Stimulated activated CD4-positive, alpha-beta T cell treated with anti-CD3 and anti-CD28 coated beads, Interleukin-1b, Interleukin-23, amount 100 ng/mL, for 1 hour (primary cell): ENCODE measurements around the gene KLHL26.

Experiments used
- DNase-seq, 2 donors: peaks; one replicate each; pipeline ENCODE4 v3.0.0-alpha.2; 2020; ENCODE audit warnings: low read depth in 2 of 2

KLHL26 gene

DNA sequence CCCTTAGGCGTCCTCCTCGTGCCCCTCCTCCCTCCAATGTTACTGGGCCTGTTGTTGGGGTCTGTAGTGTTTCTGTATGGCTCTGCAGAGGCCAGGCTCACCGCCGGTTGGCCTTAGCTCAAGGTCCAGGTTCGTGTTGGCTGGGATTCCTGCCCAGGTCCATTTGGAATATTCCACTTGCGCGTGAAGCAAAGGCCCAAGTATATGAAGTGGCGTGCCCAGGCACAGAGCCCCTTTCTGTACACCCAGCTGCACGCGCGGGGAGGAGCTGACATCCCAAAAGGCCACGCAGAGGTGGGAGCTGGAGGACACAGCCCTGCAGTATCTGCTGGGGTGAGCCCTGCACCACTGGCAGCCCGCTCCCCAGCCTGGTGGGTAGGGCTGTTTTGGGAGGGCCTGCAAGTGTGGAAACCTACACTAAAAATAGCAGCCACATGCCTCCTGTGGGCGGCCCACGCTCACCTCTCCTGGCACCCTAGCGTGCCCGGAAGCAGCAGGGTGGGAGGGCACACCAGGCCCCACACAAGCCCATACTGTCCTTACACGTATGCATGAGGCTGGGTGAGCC is 76.8 kb downstream of the KLHL26 start:
- DNase-seq, result no peak

GRCh38 chr19:18715416-18715815 is 78.6 kb downstream of the KLHL26 start:
- DNase-seq, result no peak

GRCh38 chr19:18716857-18717256 is 80.0 kb downstream of the KLHL26 start:
- DNase-seq, result no peak

DNA sequence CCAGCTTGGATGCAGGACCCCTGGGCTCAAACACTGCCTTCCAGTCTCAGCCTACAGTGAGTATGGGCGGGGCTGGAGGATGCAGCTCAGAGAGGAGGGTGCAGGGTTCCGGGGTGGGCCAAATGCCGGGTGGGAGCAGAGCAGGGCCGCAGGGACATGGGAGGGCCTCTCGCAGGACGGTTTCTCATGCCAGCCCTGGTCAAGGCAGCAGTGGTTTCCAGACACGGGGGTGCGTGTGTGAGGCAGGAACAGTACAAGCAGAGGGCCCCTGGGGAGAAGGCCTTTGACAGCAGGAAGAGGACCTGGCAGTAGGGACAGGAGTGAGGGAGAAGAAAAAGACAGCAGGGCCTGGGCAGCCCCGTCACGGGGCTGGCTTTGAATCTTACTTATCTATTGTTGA is 80.8 kb downstream of the KLHL26 start:
- DNase-seq, result no peak

DNA sequence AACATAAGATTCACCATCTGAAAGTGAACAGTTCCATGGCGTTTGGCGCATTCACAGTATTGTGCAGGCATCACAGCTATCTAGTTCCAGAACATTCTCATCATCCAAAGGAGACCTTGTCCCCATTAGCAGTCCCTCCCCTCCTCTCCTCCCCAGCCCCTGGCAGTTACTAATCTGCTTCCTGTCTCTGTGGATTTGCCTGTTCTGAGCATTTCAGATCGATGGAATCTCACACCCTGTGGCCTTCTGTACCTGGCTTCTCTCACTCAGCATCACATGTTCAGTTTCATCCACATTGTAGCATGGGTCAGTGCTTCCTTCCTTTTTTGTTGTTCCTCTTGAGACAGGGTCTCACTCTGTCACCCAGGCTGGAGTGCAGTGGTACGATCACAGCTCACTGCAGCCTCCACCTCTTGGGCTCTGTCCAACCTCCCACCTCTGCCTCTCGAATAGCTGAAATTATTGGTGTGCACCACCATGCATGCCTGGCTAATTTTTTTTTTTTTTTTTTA is 81.2 kb downstream of the KLHL26 start:
- no peak for DNase-seq

DNA sequence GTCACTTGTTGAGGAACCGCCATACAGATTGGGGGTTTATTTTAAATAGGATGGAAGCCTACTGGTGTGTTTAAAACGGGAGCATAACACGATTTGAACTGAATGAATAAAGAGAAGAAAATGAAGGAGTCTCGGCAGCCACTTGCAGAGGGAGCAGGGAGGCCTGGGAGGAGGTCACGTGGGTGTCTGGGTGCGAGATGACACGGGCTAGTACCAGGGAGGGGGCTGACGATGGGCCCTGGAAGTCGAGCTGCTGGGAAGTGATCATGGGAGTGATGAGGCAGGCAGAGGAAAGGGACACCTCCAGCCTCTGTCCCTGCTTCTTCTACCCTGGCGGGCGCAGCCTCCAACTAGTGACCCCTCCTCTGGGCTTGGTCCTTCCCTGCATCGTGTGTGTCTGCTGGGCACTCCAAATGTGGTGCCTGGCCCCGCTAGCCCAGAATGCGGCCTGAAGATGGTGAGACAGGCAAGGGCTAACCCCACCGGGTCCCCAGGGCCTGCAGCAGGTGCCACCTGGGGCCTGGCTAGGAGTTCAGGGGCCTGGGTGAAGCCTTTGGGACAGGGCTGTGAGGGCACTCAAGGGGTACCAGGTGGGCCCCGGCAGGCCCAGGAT is 82.1 kb downstream of the KLHL26 start:
- no peak for DNase-seq

- no peak for DNase-seq
Measured at GRCh38 chr19:18719541-18719940, 82.7 kb downstream of the KLHL26 start.
